ENCODE results near the gene AGPS.
"Not testable (repeated sequence)": the region's sequence is repeated elsewhere in the genome, so short reads cannot be mapped to it uniquely, and the experiment has no call there.

The AGPS gene

DNA sequence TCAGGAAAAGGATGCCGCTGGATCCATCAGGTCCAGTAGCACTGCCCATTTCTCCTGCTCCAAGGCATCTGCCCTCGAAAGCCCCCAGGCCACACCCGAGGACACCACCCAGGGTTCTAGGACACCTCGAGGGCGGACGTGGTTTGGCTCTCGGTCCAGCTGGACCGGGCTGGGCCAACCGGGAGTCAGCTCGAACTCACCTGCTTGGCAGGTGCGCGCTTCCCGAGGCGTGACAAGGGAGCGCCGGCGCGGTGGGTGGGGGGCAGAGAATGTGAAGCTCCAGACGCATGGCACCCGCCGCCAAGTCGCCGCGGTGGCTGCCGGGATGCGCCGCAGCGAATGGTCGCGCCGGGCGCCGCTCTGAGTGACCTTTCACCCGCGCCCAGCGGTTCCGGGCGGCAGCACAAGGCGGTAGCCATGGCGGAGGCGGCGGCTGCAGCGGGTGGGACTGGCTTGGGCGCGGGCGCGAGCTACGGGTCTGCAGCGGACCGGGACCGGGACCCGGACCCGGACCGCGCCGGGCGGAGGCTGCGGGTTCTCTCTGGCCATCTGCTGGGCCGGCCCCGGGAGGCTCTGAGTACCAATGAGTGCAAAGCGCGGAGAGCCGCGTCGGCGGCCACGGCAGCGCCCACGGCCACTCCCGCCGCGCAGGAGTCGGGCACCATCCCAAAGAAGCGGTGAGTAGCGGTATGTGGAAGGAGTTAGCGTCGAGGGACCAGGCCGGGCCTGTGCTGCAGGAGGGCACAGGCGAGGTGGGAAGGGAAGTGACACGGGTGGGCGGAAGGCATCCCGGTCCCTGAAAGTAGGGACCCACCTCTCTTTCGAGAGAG, at the start of gene AGPS:
TSS of gene AGPS (plus strand) at position 401 of the 830 bp plus-strand sequence. CDS start at position 418, 17 bp downstream.
- no peaks in the 10 kb centered on the region for H3K27me3 ChIP-seq (ENCODE audit: control insufficient read depth, insufficient read depth, low read length)
- H3K4me3 ChIP-seq (ENCODE audit: low read length): peak within 1 kb of the TSS; percentile 97
- no peaks in the 10 kb centered on the region for H3K9me3 ChIP-seq (ENCODE audit: control insufficient read depth, low read depth, low read length)
- peaks cover 15% of the 10 kb centered on the region for H3K4me1 ChIP-seq (ENCODE audit: control insufficient read depth, low read depth, low read length)
- no peak within 1 kb of the TSS for H3K27ac ChIP-seq (ENCODE audit: low read length)
- H3K9ac ChIP-seq (ENCODE audit: low read length): peak within 1 kb of the TSS; percentile 83
- H3K36me3 ChIP-seq (ENCODE audit: control insufficient read depth, low read depth, low read length): no peaks in the 10 kb centered on the region

DNA sequence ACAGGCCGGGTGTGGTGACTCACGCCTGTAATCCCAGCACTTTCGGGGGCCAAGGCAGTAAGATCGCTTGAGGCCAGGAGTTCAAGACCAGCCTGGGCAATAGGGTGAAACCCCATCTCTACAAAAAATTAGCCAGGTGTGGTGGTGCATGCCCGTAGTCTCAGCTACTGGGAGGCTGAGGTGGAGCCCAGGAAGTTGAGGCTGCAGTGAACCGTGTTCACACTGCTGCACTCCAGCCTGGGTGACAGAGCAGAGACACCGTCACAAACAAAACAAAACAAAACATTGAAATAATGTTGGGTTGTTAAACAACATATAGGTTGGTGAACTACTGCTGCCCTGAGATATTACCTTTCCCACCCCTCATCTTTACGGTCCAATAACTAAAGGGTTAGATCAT, 48.8 kb upstream of the AGPS start:
- H3K27me3 ChIP-seq (ENCODE audit: control insufficient read depth, insufficient read depth, low read length): no peaks in the 10 kb centered on the region

DNA sequence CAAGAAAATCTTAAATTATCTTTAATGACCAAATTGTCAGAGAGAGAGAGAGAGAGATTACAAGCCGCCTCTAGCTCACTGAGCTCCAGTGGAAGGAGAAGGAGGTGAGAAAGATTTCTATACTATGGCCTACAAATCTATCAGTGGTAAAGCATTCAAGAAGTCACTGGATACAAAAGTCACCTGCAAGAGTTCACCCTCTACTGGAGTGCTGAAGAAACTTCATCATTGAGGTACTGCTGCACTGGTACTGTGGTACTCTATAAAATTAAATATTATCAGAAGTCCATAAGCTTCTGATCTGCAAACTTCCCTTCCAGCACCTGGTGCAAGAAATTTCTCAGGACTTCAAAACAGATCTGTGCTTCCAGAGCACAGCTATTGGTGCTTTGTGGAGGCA, 48.3 kb upstream of the AGPS start:
- Histone ChIP-seq H3K27ac (ENCODE audit: low read length) (no peak overlapping the region), H3K4me3 (ENCODE audit: low read length) (no peak overlapping the region), H3K36me3 (ENCODE audit: control insufficient read depth, low read depth, low read length) (no peaks in the 10 kb centered on the region), H3K27me3 (ENCODE audit: control insufficient read depth, insufficient read depth, low read length) (no peaks in the 10 kb centered on the region), H3K9me3 (ENCODE audit: control insufficient read depth, low read depth, low read length) (no peaks in the 10 kb centered on the region), H3K9ac (ENCODE audit: low read length) (no peak overlapping the region), H3K4me1 (ENCODE audit: control insufficient read depth, low read depth, low read length) (no peaks in the 10 kb centered on the region)

More for the DNA sequence above, 48.8 kb upstream of the AGPS start:
- H3K4me1 ChIP-seq (ENCODE audit: control insufficient read depth, low read depth, low read length): no peaks in the 10 kb centered on the region
- no peaks in the 10 kb centered on the region for H3K36me3 ChIP-seq (ENCODE audit: control insufficient read depth, low read depth, low read length)
- H3K9ac ChIP-seq (ENCODE audit: low read length): no peak overlapping the region
- H3K4me3 ChIP-seq (ENCODE audit: low read length): no peak overlapping the region
- no peaks in the 10 kb centered on the region for H3K9me3 ChIP-seq (ENCODE audit: control insufficient read depth, low read depth, low read length)
- H3K27ac ChIP-seq (ENCODE audit: low read length): no peak overlapping the region

DNA sequence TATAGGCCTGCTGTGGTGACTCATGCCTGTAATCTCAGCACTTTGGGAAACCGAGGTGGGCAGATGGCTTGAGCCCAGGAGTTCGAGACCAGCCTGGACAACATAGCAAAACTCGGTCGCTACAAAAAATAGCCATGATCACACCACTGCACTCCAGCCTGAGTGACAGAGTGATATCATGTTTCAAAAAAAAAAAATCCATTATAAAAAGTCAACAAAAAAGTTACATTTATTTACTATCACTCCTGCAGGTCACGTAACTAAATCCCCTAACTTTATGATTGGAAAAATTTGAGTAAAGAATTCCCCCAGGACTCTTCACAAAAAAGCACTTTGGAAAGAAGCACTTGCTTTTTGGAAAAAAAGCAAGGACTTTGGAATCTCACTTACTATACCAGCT, 46.4 kb upstream of the AGPS start:
- H3K9ac ChIP-seq (ENCODE audit: low read length): no peak overlapping the region
- no peaks in the 10 kb centered on the region for H3K27me3 ChIP-seq (ENCODE audit: control insufficient read depth, insufficient read depth, low read length)
- no peaks in the 10 kb centered on the region for H3K36me3 ChIP-seq (ENCODE audit: control insufficient read depth, low read depth, low read length)
- no peak overlapping the region for H3K4me3 ChIP-seq (ENCODE audit: low read length)
- H3K9me3 ChIP-seq (ENCODE audit: control insufficient read depth, low read depth, low read length): no peaks in the 10 kb centered on the region
- H3K27ac ChIP-seq (ENCODE audit: low read length): no peak overlapping the region
- H3K4me1 ChIP-seq (ENCODE audit: control insufficient read depth, low read depth, low read length): no peaks in the 10 kb centered on the region

DNA sequence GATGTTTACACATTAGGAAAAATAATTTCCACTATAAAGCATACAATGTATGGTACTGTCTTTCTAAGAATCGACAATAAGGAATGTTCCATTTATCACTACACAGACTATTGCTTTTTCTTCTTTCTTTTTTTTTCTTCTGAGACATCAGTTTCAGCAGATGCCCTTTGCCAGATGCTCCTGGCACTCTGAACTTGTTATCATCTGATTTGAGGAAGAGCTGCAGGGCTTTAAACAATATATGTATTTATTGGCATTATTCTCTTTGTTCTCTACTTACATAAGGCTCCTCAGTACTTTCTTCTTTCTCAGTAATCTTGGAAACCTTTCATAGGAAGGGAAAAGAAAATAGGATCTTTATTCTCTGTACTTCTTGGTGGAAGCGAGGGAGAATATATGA, 45.0 kb upstream of the AGPS start:
- Histone ChIP-seq H3K27ac (ENCODE audit: low read length) (no peak overlapping the region), H3K9ac (ENCODE audit: low read length) (no peak overlapping the region), H3K9me3 (ENCODE audit: control insufficient read depth, low read depth, low read length) (no peaks in the 10 kb centered on the region), H3K4me3 (ENCODE audit: low read length) (no peak overlapping the region), H3K36me3 (ENCODE audit: control insufficient read depth, low read depth, low read length) (no peaks in the 10 kb centered on the region), H3K27me3 (ENCODE audit: control insufficient read depth, insufficient read depth, low read length) (no peaks in the 10 kb centered on the region), H3K4me1 (ENCODE audit: control insufficient read depth, low read depth, low read length) (no peaks in the 10 kb centered on the region)

DNA sequence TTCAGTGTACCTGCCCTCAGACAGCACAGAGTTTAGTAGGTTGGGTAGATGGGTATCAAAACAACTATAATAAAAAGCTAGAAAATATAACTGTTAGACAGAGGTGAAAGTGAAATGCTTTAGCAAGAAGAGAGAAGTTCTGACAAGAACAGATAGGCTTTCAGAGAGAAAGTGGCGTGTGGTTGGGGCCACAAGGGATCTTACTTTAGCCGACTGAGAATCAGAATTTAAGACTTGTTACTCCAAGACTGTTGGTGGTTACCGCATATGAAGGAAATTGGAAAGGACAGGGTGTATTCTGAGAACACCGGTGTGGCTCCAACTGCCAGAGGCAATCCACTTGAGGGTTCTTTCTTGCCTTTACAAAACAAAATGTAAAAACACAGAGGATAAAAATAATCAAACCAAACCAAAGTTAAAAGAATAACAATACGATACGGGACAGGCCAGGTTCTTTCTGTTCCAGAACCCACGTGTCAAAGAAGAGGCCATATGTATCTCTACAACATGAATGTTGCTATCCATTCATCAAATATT, 44.4 kb upstream of the AGPS start:
- H3K9ac ChIP-seq (ENCODE audit: low read length): no peak overlapping the region
- H3K27ac ChIP-seq (ENCODE audit: low read length): no peak overlapping the region
- no peaks in the 10 kb centered on the region for H3K36me3 ChIP-seq (ENCODE audit: control insufficient read depth, low read depth, low read length)
- H3K4me3 ChIP-seq (ENCODE audit: low read length): no peak overlapping the region
- H3K9me3 ChIP-seq (ENCODE audit: control insufficient read depth, low read depth, low read length): no peaks in the 10 kb centered on the region
- no peaks in the 10 kb centered on the region for H3K27me3 ChIP-seq (ENCODE audit: control insufficient read depth, insufficient read depth, low read length)
- H3K4me1 ChIP-seq (ENCODE audit: control insufficient read depth, low read depth, low read length): no peaks in the 10 kb centered on the region

DNA sequence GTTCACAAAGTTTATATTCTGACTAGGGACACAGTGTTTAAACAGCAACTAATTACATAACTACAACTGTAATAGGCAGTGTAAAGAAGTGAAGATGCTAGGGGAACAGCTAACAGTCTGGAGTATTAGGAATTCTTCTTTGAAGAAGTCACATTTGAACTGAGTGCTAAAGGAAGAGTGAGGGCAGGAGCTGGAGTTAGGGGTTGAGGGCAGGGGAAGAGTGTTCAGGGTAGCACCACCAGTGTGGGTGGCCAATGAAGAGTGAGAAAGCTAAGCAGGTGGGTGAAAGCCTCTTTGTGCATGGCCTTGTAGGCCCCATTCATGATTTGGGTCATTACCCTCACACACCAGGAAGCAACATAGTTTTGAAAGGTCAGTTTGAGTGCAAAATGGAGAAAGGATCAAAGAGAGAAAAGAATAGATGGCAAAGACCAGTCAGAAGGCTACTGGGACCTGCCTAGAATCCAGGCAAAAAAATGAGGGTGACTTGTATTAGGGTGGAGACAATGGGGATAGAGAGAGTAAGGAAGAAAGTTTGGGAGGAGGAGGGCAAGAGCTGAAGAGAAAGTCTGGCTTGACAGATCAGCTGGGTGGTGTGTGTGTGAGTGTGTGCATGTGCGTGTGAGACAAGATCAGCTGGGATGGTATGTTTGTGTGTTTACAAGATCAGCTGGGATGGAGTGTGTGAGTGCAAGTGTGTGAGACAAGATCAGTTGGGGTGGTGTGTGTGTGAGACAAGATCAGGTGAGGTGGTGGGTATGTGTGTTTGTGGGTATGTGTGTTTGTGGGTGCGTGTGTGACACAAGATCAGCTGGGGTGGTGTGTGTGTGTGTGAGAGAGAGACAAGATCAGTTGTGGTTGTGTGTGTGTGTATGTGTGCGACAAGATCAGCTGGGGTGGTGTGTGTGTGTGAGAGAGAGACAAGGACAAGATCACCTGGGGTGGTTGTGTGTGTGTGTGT, 43.6 kb upstream of the AGPS start:
- H3K27ac ChIP-seq (ENCODE audit: low read length): no peak overlapping the region

DNA sequence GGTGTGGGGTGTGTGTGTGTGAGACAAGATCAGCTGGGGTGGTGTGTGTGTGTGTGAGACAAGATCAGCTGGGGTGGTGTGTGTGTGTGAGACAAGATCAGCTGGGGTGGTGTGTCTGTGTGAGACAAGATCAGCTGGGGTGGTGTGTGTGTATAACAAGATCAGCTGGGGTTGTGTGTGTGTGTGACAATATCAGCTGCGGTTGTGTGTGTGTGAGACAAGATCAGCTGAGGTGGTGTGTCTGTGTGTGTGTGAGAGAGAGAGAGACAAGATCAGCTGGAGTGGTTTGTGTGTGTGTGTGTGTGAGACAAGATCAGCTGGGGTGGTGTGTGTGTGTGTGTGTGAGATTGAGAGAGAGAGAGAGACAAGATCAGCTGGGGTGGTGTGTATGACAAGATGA, 41.9 kb upstream of the AGPS start:
- not testable (repeated sequence) for H3K36me3 ChIP-seq (ENCODE audit: control insufficient read depth, low read depth, low read length); H3K4me1 ChIP-seq (ENCODE audit: control insufficient read depth, low read depth, low read length); H3K9ac ChIP-seq (ENCODE audit: low read length); H3K27ac ChIP-seq (ENCODE audit: low read length); H3K4me3 ChIP-seq (ENCODE audit: low read length); H3K9me3 ChIP-seq (ENCODE audit: control insufficient read depth, low read depth, low read length); H3K27me3 ChIP-seq (ENCODE audit: control insufficient read depth, insufficient read depth, low read length)

More for the DNA sequence above, 43.6 kb upstream of the AGPS start:
- Histone ChIP-seq H3K9ac (ENCODE audit: low read length) (no peak overlapping the region), H3K36me3 (ENCODE audit: control insufficient read depth, low read depth, low read length) (no peaks in the 10 kb centered on the region), H3K9me3 (ENCODE audit: control insufficient read depth, low read depth, low read length) (no peaks in the 10 kb centered on the region), H3K4me1 (ENCODE audit: control insufficient read depth, low read depth, low read length) (no peaks in the 10 kb centered on the region), H3K27me3 (ENCODE audit: control insufficient read depth, insufficient read depth, low read length) (no peaks in the 10 kb centered on the region), H3K4me3 (ENCODE audit: low read length) (no peak overlapping the region)

DNA sequence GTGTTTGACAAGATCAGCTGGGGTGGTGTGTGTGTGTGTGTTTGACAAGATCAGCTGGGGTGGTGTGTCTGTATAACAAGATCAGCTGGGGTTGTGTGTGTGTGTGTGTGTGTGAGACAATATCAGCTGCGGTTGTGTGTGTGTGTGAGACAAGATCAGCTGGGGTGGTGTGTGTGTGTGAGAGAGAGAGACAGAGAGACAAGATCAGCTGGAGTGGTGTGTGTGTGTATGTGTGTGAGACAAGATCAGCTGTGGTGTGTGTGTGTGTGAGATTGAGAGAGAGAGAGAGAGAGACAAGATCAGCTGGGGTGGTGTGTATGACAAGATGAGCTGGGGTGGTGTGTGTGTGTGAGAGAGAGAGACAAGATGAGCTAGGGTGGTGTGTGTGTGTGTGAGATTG, 41.5 kb upstream of the AGPS start:
- H3K36me3 ChIP-seq (ENCODE audit: control insufficient read depth, low read depth, low read length); H3K9me3 ChIP-seq (ENCODE audit: control insufficient read depth, low read depth, low read length); H3K9ac ChIP-seq (ENCODE audit: low read length); H3K4me3 ChIP-seq (ENCODE audit: low read length); H3K27me3 ChIP-seq (ENCODE audit: control insufficient read depth, insufficient read depth, low read length); H3K4me1 ChIP-seq (ENCODE audit: control insufficient read depth, low read depth, low read length); H3K27ac ChIP-seq (ENCODE audit: low read length): not testable (repeated sequence)

DNA sequence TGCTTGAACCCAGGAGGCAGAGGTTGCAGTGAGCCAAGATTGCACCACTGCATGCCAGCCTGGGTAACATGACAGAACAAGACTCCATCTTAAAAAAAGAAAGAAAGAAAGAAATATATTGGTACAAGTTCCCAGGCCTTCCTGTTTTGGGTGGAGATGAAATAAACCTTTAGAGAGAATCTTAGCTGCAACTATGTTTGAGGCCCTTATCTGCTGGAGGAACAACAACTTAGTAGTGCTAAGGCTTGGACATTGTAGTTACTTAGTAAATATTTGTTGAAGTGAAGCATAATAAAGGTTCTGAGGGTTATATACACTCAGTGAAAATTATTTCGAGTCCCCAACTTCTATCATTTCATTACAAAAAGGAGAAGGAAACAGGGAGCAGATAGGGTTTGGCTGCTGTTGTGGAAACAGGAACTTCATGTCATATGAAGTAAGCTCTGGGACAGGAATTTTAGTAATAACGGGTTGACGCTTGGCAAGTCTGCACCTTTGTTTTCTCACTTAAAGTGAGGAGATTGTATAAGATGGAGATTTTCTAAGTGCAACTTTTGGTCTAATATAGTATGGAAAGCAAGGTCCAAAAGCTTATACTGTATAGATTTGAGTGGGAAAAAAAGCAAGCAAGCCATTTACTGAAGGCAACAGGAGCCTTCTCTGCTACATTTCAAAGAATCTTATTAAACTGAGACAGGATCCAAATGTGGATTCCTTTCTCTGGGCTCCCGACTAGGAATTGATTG, 40.0 kb upstream of the AGPS start:
- H3K27ac ChIP-seq (ENCODE audit: low read length): no peak overlapping the region
- no peaks in the 10 kb centered on the region for H3K4me1 ChIP-seq (ENCODE audit: control insufficient read depth, low read depth, low read length)
- H3K4me3 ChIP-seq (ENCODE audit: low read length): no peak overlapping the region
- no peaks in the 10 kb centered on the region for H3K27me3 ChIP-seq (ENCODE audit: control insufficient read depth, insufficient read depth, low read length)
- H3K9ac ChIP-seq (ENCODE audit: low read length): no peak overlapping the region
- H3K36me3 ChIP-seq (ENCODE audit: control insufficient read depth, low read depth, low read length): no peaks in the 10 kb centered on the region
- H3K9me3 ChIP-seq (ENCODE audit: control insufficient read depth, low read depth, low read length): no peaks in the 10 kb centered on the region

DNA sequence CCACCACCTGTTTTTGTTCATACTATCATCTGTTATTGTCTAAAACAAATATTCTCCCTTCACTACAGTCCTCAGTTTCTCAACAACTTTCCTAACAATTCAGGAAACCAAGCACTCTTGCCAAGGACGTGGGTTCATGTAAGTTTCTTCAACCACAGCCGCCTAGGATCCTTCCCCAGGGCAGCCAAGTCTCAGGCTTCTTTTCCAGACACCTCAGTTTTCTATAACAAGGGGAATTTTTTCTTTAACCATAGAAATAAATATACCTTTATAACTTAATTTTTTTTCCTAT, 39.4 kb upstream of the AGPS start:
- no peak overlapping the region for H3K4me3 ChIP-seq (ENCODE audit: low read length)
- no peaks in the 10 kb centered on the region for H3K9me3 ChIP-seq (ENCODE audit: control insufficient read depth, low read depth, low read length)
- no peaks in the 10 kb centered on the region for H3K27me3 ChIP-seq (ENCODE audit: control insufficient read depth, insufficient read depth, low read length)
- H3K27ac ChIP-seq (ENCODE audit: low read length): no peak overlapping the region
- H3K4me1 ChIP-seq (ENCODE audit: control insufficient read depth, low read depth, low read length): no peaks in the 10 kb centered on the region
- no peak overlapping the region for H3K9ac ChIP-seq (ENCODE audit: low read length)
- H3K36me3 ChIP-seq (ENCODE audit: control insufficient read depth, low read depth, low read length): no peaks in the 10 kb centered on the region
